ENCODE measurements around the gene MYBL2. TPM values are rescaled to one million over a fixed set of nuclear protein-coding genes. Genes with fewer than 3 reads are reported as not detected.
A peak's percentile ranks its signal among the peaks of the same experiment; 100 is the strongest.

The MYBL2 gene
- total and polyA plus RNA-seq, 2 experiments from 2014 or later: 27.3 to 30.6 TPM

GRCh38 chr20:43748274-43748673 lies 81.4 kb downstream of the MYBL2 start:
- peak in 1 of 2 donors; percentile 64 for DNase-seq (ENCODE audit: low read depth in 1 of 2, low spot score in 1 of 2)
- no peak overlapping the region for H3K4me3 ChIP-seq
- no peak for TF ChIP-seq CTCF (IDR thresholded peaks at IDR 0.05; ENCODE audit: low read depth, low read length)

GRCh38 chr20:43749734-43750294 lies 82.9 kb downstream of the MYBL2 start:
- peak; percentile 98 for TF ChIP-seq CTCF (IDR thresholded peaks at IDR 0.05; ENCODE audit: low read depth, low read length)
- H3K4me1 ChIP-seq (ENCODE audit: low read depth): no peaks in the 10 kb centered on the region
- H3K27me3 ChIP-seq: no peaks in the 10 kb centered on the region
- DNase-seq (ENCODE audit: low read depth in 1 of 2, low spot score in 1 of 2): peak; percentile 62 to 79
- H3K27ac ChIP-seq: no peak overlapping the region
- no peak overlapping the region for H3K4me3 ChIP-seq
- no peaks in the 10 kb centered on the region for H3K9me3 ChIP-seq (ENCODE audit: low read depth)
- H3K36me3 ChIP-seq: no peaks in the 10 kb centered on the region

More at GRCh38 chr20:43748274-43748673, 81.4 kb downstream of the MYBL2 start:
- no peaks in the 10 kb centered on the region for H3K36me3 ChIP-seq
- H3K9me3 ChIP-seq (ENCODE audit: low read depth): no peaks in the 10 kb centered on the region
- H3K27me3 ChIP-seq: no peaks in the 10 kb centered on the region
- no peaks in the 10 kb centered on the region for H3K4me1 ChIP-seq (ENCODE audit: low read depth)
- H3K27ac ChIP-seq: no peak overlapping the region

GRCh38 chr20:43750774-43751166 lies 83.9 kb downstream of the MYBL2 start:
- Histone ChIP-seq H3K36me3 (no peaks in the 10 kb centered on the region), H3K27me3 (no peaks in the 10 kb centered on the region), H3K9me3 (ENCODE audit: low read depth) (no peaks in the 10 kb centered on the region), H3K27ac (no peak overlapping the region), H3K4me1 (ENCODE audit: low read depth) (no peaks in the 10 kb centered on the region), H3K4me3 (no peak overlapping the region)
- no peak for TF ChIP-seq CTCF (IDR thresholded peaks at IDR 0.05; ENCODE audit: low read depth, low read length)
- DNase-seq (ENCODE audit: low read depth in 1 of 2, low spot score in 1 of 2): no peak

GRCh38 chr20:43751167-43752050 lies 84.5 kb downstream of the MYBL2 start:
- Histone ChIP-seq H3K27ac (no peak overlapping the region), H3K27me3 (no peaks in the 10 kb centered on the region), H3K9me3 (ENCODE audit: low read depth) (no peaks in the 10 kb centered on the region), H3K4me3 (no peak overlapping the region), H3K36me3 (no peaks in the 10 kb centered on the region), H3K4me1 (ENCODE audit: low read depth) (no peaks in the 10 kb centered on the region)
- peak in 1 of 2 donors; percentile 71 for DNase-seq (ENCODE audit: low read depth in 1 of 2, low spot score in 1 of 2)
- no peak for TF ChIP-seq CTCF (IDR thresholded peaks at IDR 0.05; ENCODE audit: low read depth, low read length)

- no peak for TF ChIP-seq CTCF (IDR thresholded peaks at IDR 0.05; ENCODE audit: low read depth, low read length)
- Histone ChIP-seq H3K27me3 (no peaks in the 10 kb centered on the region), H3K4me3 (no peak overlapping the region), H3K36me3 (no peaks in the 10 kb centered on the region), H3K27ac (no peak overlapping the region), H3K4me1 (ENCODE audit: low read depth) (no peaks in the 10 kb centered on the region), H3K9me3 (ENCODE audit: low read depth) (no peaks in the 10 kb centered on the region)
- DNase-seq (ENCODE audit: low read depth in 1 of 2, low spot score in 1 of 2): no peak
Measured at GRCh38 chr20:43752051-43752360, 85.1 kb downstream of the MYBL2 start.
